ENCODE measurements around the gene RBBP8NL. TPM values are rescaled to one million over a fixed set of nuclear protein-coding genes. Genes with fewer than 3 reads are reported as not detected.
A peak's percentile ranks its signal among the peaks of the same experiment; 100 is the strongest.

The RBBP8NL gene
- total RNA-seq, 1 experiment from 2014 or later = 39.2 TPM

- H3K27ac Mint-ChIP-seq (ENCODE audit: unreplicated experiment) = no peak overlapping the region
- H3K4me1 ChIP-seq = peaks cover 50% of the 10 kb centered on the region
- no peak overlapping the region for H3K4me3 ChIP-seq (ENCODE audit: low read depth, low read length)
- DNase-seq = no peak
- TF ChIP-seq, protein P1, sequence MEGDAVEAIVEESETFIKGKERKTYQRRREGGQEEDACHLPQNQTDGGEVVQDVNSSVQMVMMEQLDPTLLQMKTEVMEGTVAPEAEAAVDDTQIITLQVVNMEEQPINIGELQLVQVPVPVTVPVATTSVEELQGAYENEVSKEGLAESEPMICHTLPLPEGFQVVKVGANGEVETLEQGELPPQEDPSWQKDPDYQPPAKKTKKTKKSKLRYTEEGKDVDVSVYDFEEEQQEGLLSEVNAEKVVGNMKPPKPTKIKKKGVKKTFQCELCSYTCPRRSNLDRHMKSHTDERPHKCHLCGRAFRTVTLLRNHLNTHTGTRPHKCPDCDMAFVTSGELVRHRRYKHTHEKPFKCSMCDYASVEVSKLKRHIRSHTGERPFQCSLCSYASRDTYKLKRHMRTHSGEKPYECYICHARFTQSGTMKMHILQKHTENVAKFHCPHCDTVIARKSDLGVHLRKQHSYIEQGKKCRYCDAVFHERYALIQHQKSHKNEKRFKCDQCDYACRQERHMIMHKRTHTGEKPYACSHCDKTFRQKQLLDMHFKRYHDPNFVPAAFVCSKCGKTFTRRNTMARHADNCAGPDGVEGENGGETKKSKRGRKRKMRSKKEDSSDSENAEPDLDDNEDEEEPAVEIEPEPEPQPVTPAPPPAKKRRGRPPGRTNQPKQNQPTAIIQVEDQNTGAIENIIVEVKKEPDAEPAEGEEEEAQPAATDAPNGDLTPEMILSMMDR (IDR thresholded peaks at IDR 0.05; ENCODE audit: insufficient read depth in 1 of 2, low read depth in 1 of 2, low read length in 1 of 2, severe bottlenecking in 1 of 2, unreplicated experiment in 1 of 2) = no peak
- no TSS peak for BruUV-seq (replicated peaks)
- no peaks in the 10 kb centered on the region for H3K36me3 Mint-ChIP-seq (ENCODE audit: insufficient read depth, unreplicated experiment)
- no peaks in the 10 kb centered on the region for H3K27me3 Mint-ChIP-seq (ENCODE audit: insufficient read depth, unreplicated experiment)
- H3K9me3 ChIP-seq = no peaks in the 10 kb centered on the region
- ChIA-PET CTCF (interaction anchor here (0.6 kb wide), 1 partner anchor 123 kb away, joined by 3 read pairs; no protein-coding TSS in a partner anchor), POLR2A (no interaction called here)
- no peak overlapping the region for H3K4me3 Mint-ChIP-seq (ENCODE audit: unreplicated experiment)
- no peaks in the 10 kb centered on the region for H3K9me3 Mint-ChIP-seq (ENCODE audit: unreplicated experiment)
- no peaks in the 10 kb centered on the region for H3K27me3 ChIP-seq (replicated peaks; ENCODE audit: control insufficient read depth, insufficient read depth, low read length)
- no peaks in the 10 kb centered on the region for H3K36me3 ChIP-seq (ENCODE audit: control insufficient read depth, insufficient read depth, low read length)
- H3K4me1 Mint-ChIP-seq (ENCODE audit: low read depth, unreplicated experiment) = peaks cover 27% of the 10 kb centered on the region
- intact Hi-C loops (cut with micrococcal nuclease; ENCODE audit: unreplicated experiment) = no loop called here
Observed at GRCh38 chr20:62453186-62453808, 26.0 kb upstream of the RBBP8NL start.

DNA sequence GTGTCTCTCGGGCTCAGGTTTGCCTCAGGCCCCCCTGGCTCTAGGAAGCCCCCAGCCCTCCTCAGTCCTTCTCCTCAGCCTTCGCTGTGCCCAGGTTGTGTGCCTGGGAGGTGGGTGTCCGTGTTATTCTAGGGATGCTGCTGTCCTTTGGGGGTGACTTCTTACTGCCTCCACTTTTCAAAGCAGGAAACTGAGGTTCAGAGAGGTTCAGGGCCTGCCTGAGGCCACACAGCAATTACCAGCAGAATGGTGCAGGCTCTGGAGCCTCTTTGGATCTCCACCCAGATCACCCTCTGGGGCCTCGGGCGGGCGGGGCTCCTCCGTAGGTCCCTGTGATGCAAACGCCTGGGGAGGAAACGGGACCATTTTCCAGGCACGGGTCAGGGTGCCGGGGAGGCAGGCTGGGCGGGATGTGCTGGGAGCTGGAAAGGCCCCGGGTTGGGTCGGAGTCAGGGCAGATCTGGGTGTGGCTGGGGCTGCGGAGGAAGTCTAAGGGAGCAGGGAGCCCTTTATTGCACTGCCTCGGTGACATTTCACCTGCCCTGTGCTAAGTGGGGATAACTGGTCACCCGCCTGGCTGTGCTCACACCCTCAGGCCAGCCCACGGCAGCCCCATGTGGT lies 25.2 kb upstream of the RBBP8NL start:
- Mint-ChIP-seq H3K9me3 (ENCODE audit: unreplicated experiment) (no peaks in the 10 kb centered on the region), H3K27ac (ENCODE audit: unreplicated experiment) (peak overlapping the region; percentile 1), H3K27me3 (ENCODE audit: insufficient read depth, unreplicated experiment) (no peaks in the 10 kb centered on the region), H3K4me3 (ENCODE audit: unreplicated experiment) (no peak overlapping the region), H3K4me1 (ENCODE audit: low read depth, unreplicated experiment) (peaks cover 34% of the 10 kb centered on the region), H3K36me3 (ENCODE audit: insufficient read depth, unreplicated experiment) (no peaks in the 10 kb centered on the region)
- Histone ChIP-seq H3K36me3 (ENCODE audit: control insufficient read depth, insufficient read depth, low read length) (no peaks in the 10 kb centered on the region), H3K27me3 (replicated peaks; ENCODE audit: control insufficient read depth, insufficient read depth, low read length) (no peaks in the 10 kb centered on the region), H3K9me3 (no peaks in the 10 kb centered on the region), H3K4me3 (ENCODE audit: low read depth, low read length) (no peak overlapping the region), H3K4me1 (peaks cover 44% of the 10 kb centered on the region)
- no TSS peak for BruUV-seq (replicated peaks)
- ChIA-PET CTCF (interaction anchor here (0.6 kb wide), 1 partner anchor 122 kb away, joined by 3 read pairs; no protein-coding TSS in a partner anchor), POLR2A (no interaction called here)
- TF ChIP-seq, protein P1 (IDR thresholded peaks at IDR 0.05; ENCODE audit: insufficient read depth in 1 of 2, low read depth in 1 of 2, low read length in 1 of 2, severe bottlenecking in 1 of 2, unreplicated experiment in 1 of 2) = no peak
- intact Hi-C loops (cut with micrococcal nuclease; ENCODE audit: unreplicated experiment) = no loop called here
- DNase-seq = peak; percentile 48 to 88

GRCh38 chr20:62451970-62452369 lies 24.6 kb upstream of the RBBP8NL start:
- CTCF ChIA-PET = no interaction called here
- peaks cover 34% of the 10 kb centered on the region for H3K4me1 Mint-ChIP-seq (ENCODE audit: low read depth, unreplicated experiment)
- POLR2A ChIA-PET = no interaction called here
- TF ChIP-seq, protein P1 (IDR thresholded peaks at IDR 0.05; ENCODE audit: insufficient read depth in 1 of 2, low read depth in 1 of 2, low read length in 1 of 2, severe bottlenecking in 1 of 2, unreplicated experiment in 1 of 2) = no peak
- no peak overlapping the region for H3K4me3 Mint-ChIP-seq (ENCODE audit: unreplicated experiment)
- no TSS peak for BruUV-seq (replicated peaks)
- H3K27ac Mint-ChIP-seq (ENCODE audit: unreplicated experiment) = peak overlapping the region; percentile 1
- intact Hi-C loops (cut with micrococcal nuclease; ENCODE audit: unreplicated experiment) = no loop called here
- Histone ChIP-seq H3K9me3 (no peaks in the 10 kb centered on the region), H3K36me3 (ENCODE audit: control insufficient read depth, insufficient read depth, low read length) (no peaks in the 10 kb centered on the region), H3K4me3 (ENCODE audit: low read depth, low read length) (no peak overlapping the region), H3K4me1 (peaks cover 44% of the 10 kb centered on the region), H3K27me3 (replicated peaks; ENCODE audit: control insufficient read depth, insufficient read depth, low read length) (no peaks in the 10 kb centered on the region)
- no peaks in the 10 kb centered on the region for H3K9me3 Mint-ChIP-seq (ENCODE audit: unreplicated experiment)
- no peaks in the 10 kb centered on the region for H3K36me3 Mint-ChIP-seq (ENCODE audit: insufficient read depth, unreplicated experiment)
- no peak for DNase-seq
- H3K27me3 Mint-ChIP-seq (ENCODE audit: insufficient read depth, unreplicated experiment) = no peaks in the 10 kb centered on the region
